GM23338 (cell line): ENCODE data around the gene ZBTB39.
"Not testable (repeated sequence)": the region's sequence is repeated elsewhere in the genome, so short reads cannot be mapped to it uniquely, and the experiment has no call there.

Experiments used
- CREB1 ChIP-seq: fragments of 250-450 bp; sonication (Bioruptor Pico); IDR thresholded peaks from 2 replicates; pipeline ENCODE4 v1.5.0; 2020; ENCODE audit warnings: low read depth, mild to moderate bottlenecking, moderate library complexity
- CTCF ChIP-seq, 2 experiments: fragments of 200-600 bp in 1 of 2; sonication (generic) in 1 of 2; conservative IDR thresholded peaks; 2 replicates each; pipeline versions ENCODE4 v1.5.1 to v1.6.1; 2016 to 2017; ENCODE audit warnings: antibody characterized with exemption in 2 of 2, low read depth in 2 of 2, mild to moderate bottlenecking in 2 of 2, moderate library complexity in 1 of 2
- ETS1 ChIP-seq: IDR thresholded peaks from 2 replicates; pipeline ENCODE4 v1.6.1; 2016; ENCODE audit warnings: antibody characterized with exemption
- EZH2 ChIP-seq: fragments of 200-600 bp; sonication (generic); IDR thresholded peaks from one replicate; pipeline ENCODE4 v1.8.0; 2017; ENCODE audit warnings: antibody characterized with exemption, mild to moderate bottlenecking, low read depth; ENCODE audit not compliant: unreplicated experiment
- EZH2phosphoT487 ChIP-seq: fragments of 200-600 bp; sonication (generic); IDR thresholded peaks from one replicate; pipeline ENCODE4 v1.8.1; 2018; ENCODE audit warnings: antibody characterized with exemption; ENCODE audit not compliant: unreplicated experiment
- POLR2AphosphoS5 ChIP-seq: IDR thresholded peaks from 2 replicates; pipeline ENCODE4 v1.6.1; 2016; ENCODE audit warnings: antibody characterized with exemption, low read depth
- REST ChIP-seq: IDR thresholded peaks from one replicate; pipeline ENCODE4 v1.6.1; 2018; ENCODE audit warnings: antibody characterized with exemption; ENCODE audit not compliant: unreplicated experiment
- STAT1 ChIP-seq: IDR thresholded peaks from one replicate; pipeline ENCODE4 v1.6.1; 2016; ENCODE audit warnings: antibody characterized with exemption; ENCODE audit not compliant: unreplicated experiment
- ZNF331 ChIP-seq: fragments of 250-450 bp; sonication (Bioruptor Pico); IDR thresholded peaks from 2 replicates; pipeline ENCODE4 v1.5.0; 2020; ENCODE audit warnings: low read depth, mild to moderate bottlenecking, moderate library complexity

- not testable (repeated sequence) for TF ChIP-seq CTCF (conservative IDR thresholded peaks at IDR 0.05; ENCODE audit: low read depth in 2 of 2); EZH2; REST; ETS1; EZH2phosphoT487; STAT1; POLR2AphosphoS5; CREB1; ZNF331 (CRISPR knock-in tag)
Observed at GRCh38 chr12:56968910-56969309, 37.4 kb downstream of the ZBTB39 start.
